Measurements from ENCODE around the gene DDX46. TPM values are rescaled to one million over a fixed set of nuclear protein-coding genes. Genes with fewer than 3 reads are reported as not detected.
"Not testable (repeated sequence)": the region's sequence is repeated elsewhere in the genome, so short reads cannot be mapped to it uniquely, and the experiment has no call there.

Gene DDX46, protein sequence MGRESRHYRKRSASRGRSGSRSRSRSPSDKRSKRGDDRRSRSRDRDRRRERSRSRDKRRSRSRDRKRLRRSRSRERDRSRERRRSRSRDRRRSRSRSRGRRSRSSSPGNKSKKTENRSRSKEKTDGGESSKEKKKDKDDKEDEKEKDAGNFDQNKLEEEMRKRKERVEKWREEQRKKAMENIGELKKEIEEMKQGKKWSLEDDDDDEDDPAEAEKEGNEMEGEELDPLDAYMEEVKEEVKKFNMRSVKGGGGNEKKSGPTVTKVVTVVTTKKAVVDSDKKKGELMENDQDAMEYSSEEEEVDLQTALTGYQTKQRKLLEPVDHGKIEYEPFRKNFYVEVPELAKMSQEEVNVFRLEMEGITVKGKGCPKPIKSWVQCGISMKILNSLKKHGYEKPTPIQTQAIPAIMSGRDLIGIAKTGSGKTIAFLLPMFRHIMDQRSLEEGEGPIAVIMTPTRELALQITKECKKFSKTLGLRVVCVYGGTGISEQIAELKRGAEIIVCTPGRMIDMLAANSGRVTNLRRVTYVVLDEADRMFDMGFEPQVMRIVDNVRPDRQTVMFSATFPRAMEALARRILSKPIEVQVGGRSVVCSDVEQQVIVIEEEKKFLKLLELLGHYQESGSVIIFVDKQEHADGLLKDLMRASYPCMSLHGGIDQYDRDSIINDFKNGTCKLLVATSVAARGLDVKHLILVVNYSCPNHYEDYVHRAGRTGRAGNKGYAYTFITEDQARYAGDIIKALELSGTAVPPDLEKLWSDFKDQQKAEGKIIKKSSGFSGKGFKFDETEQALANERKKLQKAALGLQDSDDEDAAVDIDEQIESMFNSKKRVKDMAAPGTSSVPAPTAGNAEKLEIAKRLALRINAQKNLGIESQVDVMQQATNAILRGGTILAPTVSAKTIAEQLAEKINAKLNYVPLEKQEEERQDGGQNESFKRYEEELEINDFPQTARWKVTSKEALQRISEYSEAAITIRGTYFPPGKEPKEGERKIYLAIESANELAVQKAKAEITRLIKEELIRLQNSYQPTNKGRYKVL
- 58.4 TPM for polyA plus RNA-seq (2013)

DNA sequence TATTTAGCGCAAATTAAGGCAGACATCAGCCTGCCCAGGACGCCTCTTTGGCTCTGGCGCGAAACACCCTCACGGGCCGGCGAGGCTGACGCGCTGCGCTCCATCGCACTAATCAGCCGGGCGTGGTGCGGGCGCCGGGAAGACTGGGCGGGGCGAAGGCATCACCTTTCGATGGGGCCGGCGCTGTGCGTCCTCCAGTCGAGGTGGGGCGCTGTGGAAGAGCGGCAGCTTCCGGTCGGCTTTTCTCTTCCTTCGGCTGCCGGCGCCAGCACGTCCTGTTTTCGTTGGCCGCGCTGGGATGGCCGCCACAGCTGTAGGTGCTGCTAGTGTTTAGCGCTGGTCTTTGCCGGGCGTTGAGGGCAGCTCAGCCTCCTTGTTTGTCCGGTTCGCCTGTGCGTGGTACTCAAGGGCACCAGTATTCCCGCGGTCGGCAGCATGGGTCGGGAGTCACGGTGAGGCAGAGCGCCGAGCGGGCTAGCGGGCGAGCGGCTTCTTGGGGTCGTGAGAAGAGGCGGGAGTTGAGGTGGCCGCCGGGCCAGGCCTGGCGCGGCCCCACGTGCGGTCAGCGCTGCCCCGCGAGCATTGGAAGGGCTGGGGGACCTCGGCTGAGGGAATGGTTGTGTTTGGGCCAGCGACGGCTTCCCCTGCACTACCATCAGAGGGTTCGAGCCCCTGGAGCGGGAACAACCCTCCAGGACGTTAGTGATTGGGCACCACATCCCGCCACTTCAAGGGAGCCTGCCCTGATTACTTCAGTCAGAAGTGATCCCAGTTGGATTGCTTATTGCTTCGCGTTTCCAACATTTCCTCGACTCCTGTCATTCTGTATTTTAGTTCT lies at the start of gene DDX46:
DDX46 (plus strand) TSS at position 276 of the 838 bp plus-strand sequence; CDS start at position 436, 160 bp downstream.
- Histone ChIP-seq H3K4me3 (ENCODE audit: control insufficient read depth in 1 of 7, extremely low read depth in 1 of 7, insufficient read depth in 4 of 7, low read depth in 2 of 7, low read length in 6 of 7) (peak within 1 kb of the TSS; percentile 80 to 99 (median 90)), H3K36me3 (ENCODE audit: control insufficient read depth in 4 of 4, insufficient read depth in 4 of 4, low read length in 3 of 4) (peaks cover 0 to 14% (median 2%) of the 10 kb centered on the region in 4 experiments), H3K27ac (ENCODE audit: insufficient read depth in 1 of 2, low read depth in 1 of 2, low read length in 2 of 2, poor library complexity in 1 of 2, severe bottlenecking in 2 of 2) (peak within 1 kb of the TSS; percentile 64 to 81), H3K27me3 (replicated peaks in 2 of 5; ENCODE audit: control insufficient read depth in 4 of 5, insufficient read depth in 5 of 5, low read length in 4 of 5) (no peaks in the 10 kb centered on the region), H3K9me3 (ENCODE audit: control extremely low read depth in 1 of 5, control insufficient read depth in 4 of 5, insufficient read depth in 2 of 5, low read depth in 1 of 5, low read length in 4 of 5) (no peaks in the 10 kb centered on the region), H3K4me1 (ENCODE audit: control extremely low read depth in 1 of 4, control insufficient read depth in 4 of 4, insufficient read depth in 4 of 4, low read length in 3 of 4) (peaks cover 6 to 22% (median 14%) of the 10 kb centered on the region in 4 experiments)
- POLR2A ChIA-PET: interaction anchor here (0.7 to 1.7 kb wide), 2 partner anchors 20 to 582 kb away, joined by 4 to 6 read pairs; no protein-coding TSS in a partner anchor
- WGBS (ENCODE audit: insufficient coverage): under 1% methylated on average over 69 of the region's 73 CpGs
- peak; percentile 91 to 94 (median 93) for DNase-seq
- CTCF ChIA-PET: interaction anchor here (0.5 to 5.4 kb wide), 4 partner anchors 10 to 145 kb away, joined by 3 to 52 read pairs (median 4); partner anchors contain the start of gene CAMLG

DNA sequence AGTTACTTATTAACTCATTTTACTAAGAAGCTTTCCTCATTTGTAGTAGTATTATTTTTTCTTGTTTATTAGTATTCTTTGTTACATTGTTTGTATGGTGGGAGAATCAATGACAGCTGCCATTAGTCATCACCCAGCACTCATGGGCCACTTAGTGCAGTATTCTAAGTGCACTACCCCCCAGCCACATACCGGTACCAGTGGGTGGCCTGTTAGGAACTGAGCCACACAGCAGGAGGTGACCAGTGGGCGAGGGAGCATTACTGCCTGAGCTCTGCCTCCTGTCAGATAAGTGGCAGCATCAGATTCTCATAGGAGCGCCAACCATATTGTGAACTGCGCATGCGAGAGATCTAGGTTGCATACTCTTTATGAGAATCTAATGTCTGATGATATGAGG lies 44.5 kb upstream of the DDX46 start:
- Histone ChIP-seq H3K27ac (ENCODE audit: insufficient read depth in 1 of 2, low read depth in 1 of 2, low read length in 2 of 2, poor library complexity in 1 of 2, severe bottlenecking in 2 of 2) (no peak overlapping the region), H3K27me3 (replicated peaks in 2 of 5; ENCODE audit: control insufficient read depth in 4 of 5, insufficient read depth in 5 of 5, low read length in 4 of 5) (no peaks in the 10 kb centered on the region), H3K36me3 (ENCODE audit: control insufficient read depth in 4 of 4, insufficient read depth in 4 of 4, low read length in 3 of 4) (peaks cover 4 to 27% (median 14%) of the 10 kb centered on the region in 4 experiments), H3K4me1 (ENCODE audit: control extremely low read depth in 1 of 4, control insufficient read depth in 4 of 4, insufficient read depth in 4 of 4, low read length in 3 of 4) (no peaks in the 10 kb centered on the region), H3K4me3 (ENCODE audit: control insufficient read depth in 1 of 7, extremely low read depth in 1 of 7, insufficient read depth in 4 of 7, low read depth in 2 of 7, low read length in 6 of 7) (no peak overlapping the region), H3K9me3 (ENCODE audit: control extremely low read depth in 1 of 5, control insufficient read depth in 4 of 5, insufficient read depth in 2 of 5, low read depth in 1 of 5, low read length in 4 of 5) (no peaks in the 10 kb centered on the region)
- ChIA-PET POLR2A (no interaction called here), CTCF (interaction anchor here (0.6 to 1.2 kb wide), 2 partner anchors 26 to 158 kb away, joined by 3 read pairs; no protein-coding TSS in a partner anchor)
- 94% methylated on average over 2 of the region's 5 CpGs for WGBS (ENCODE audit: insufficient coverage)
- no peak for DNase-seq

DNA sequence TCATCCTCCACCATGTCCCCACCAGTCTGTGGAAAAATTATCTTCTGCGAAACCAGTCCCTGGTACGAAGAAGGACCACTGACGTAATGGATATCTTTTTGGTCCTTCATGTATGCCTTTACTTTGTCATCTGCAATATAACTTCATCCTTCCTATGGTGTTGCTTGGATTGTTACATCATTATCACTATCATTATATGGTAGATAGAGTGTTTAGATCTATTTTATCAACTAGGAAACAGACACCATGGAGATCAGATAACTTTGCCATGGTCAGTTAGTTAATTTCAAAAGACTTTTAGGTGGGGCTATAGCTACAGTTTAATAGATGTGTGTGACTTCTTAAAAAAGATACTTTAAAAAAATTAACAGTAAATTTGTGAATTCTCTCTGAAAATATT lies 44.0 kb upstream of the DDX46 start:
- ChIA-PET POLR2A (no interaction called here), CTCF (no interaction called here)
- no CpG with 5 or more reads among the region's 3 CpGs for WGBS (ENCODE audit: insufficient coverage)
- peaks cover 2 to 31% (median 15%) of the 10 kb centered on the region in 4 experiments for H3K36me3 ChIP-seq (ENCODE audit: control insufficient read depth in 4 of 4, insufficient read depth in 4 of 4, low read length in 3 of 4)
- no peaks in the 10 kb centered on the region for H3K4me1 ChIP-seq (ENCODE audit: control extremely low read depth in 1 of 4, control insufficient read depth in 4 of 4, insufficient read depth in 4 of 4, low read length in 3 of 4)
- DNase-seq: no peak
- H3K9me3 ChIP-seq (ENCODE audit: control extremely low read depth in 1 of 5, control insufficient read depth in 4 of 5, insufficient read depth in 2 of 5, low read depth in 1 of 5, low read length in 4 of 5): no peaks in the 10 kb centered on the region
- no peak overlapping the region for H3K27ac ChIP-seq (ENCODE audit: insufficient read depth in 1 of 2, low read depth in 1 of 2, low read length in 2 of 2, poor library complexity in 1 of 2, severe bottlenecking in 2 of 2)
- H3K4me3 ChIP-seq (ENCODE audit: control insufficient read depth in 1 of 7, extremely low read depth in 1 of 7, insufficient read depth in 4 of 7, low read depth in 2 of 7, low read length in 6 of 7): no peak overlapping the region
- no peaks in the 10 kb centered on the region for H3K27me3 ChIP-seq (replicated peaks in 2 of 5; ENCODE audit: control insufficient read depth in 4 of 5, insufficient read depth in 5 of 5, low read length in 4 of 5)

DNA sequence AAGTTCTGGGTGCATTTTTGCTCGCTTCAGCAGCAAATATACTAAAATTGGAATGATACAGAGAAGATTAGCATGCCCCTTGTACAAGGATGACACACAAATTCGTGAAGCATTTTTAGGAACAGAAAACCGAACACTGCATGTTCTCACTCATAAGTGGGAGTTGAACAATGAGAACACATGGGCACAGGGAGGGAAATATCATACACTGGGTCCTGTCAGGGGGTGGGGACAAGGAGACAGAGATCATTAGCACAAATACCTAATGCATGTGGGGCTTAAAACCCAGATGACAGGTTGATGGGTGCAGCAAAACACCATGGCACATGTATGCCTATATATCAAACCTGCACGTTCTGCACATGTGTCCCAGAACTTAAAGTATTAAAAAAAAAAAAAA lies 43.1 kb upstream of the DDX46 start:
- H3K4me1 ChIP-seq (ENCODE audit: control extremely low read depth in 1 of 4, control insufficient read depth in 4 of 4, insufficient read depth in 4 of 4, low read length in 3 of 4); H3K4me3 ChIP-seq (ENCODE audit: control insufficient read depth in 1 of 7, extremely low read depth in 1 of 7, insufficient read depth in 4 of 7, low read depth in 2 of 7, low read length in 6 of 7); DNase-seq; CTCF ChIA-PET; POLR2A ChIA-PET; H3K27ac ChIP-seq (ENCODE audit: insufficient read depth in 1 of 2, low read depth in 1 of 2, low read length in 2 of 2, poor library complexity in 1 of 2, severe bottlenecking in 2 of 2); H3K27me3 ChIP-seq (replicated peaks in 2 of 5; ENCODE audit: control insufficient read depth in 4 of 5, insufficient read depth in 5 of 5, low read length in 4 of 5); H3K9me3 ChIP-seq (ENCODE audit: control extremely low read depth in 1 of 5, control insufficient read depth in 4 of 5, insufficient read depth in 2 of 5, low read depth in 1 of 5, low read length in 4 of 5): not testable (repeated sequence)
- 92% methylated on average over 2 of the region's 4 CpGs for WGBS (ENCODE audit: insufficient coverage)
- H3K36me3 ChIP-seq (ENCODE audit: control insufficient read depth in 4 of 4, insufficient read depth in 4 of 4, low read length in 3 of 4): peaks cover 2 to 31% (median 18%) of the 10 kb centered on the region in 4 experiments

DNA sequence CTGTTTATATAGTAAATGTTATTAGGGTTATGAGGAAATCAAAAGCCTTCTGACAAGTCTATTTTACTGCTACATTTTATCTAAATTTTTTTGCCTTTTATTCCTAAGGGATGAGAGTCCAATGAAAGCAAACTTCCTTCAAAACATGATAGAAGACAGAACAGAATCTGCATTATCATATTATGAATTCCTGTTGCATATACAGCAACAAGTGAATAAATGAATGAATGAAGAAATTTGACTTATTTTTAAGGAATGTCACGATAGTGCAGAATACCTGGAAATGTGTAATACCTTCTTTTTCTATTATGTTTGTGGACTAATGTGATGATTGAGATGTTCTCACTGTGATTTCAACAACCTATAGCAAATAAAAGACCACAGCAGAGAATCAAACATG lies 33.7 kb upstream of the DDX46 start:
- DNase-seq: no peak
- Histone ChIP-seq H3K4me3 (ENCODE audit: control insufficient read depth in 1 of 7, extremely low read depth in 1 of 7, insufficient read depth in 4 of 7, low read depth in 2 of 7, low read length in 6 of 7) (no peak overlapping the region), H3K9me3 (ENCODE audit: control extremely low read depth in 1 of 5, control insufficient read depth in 4 of 5, insufficient read depth in 2 of 5, low read depth in 1 of 5, low read length in 4 of 5) (no peaks in the 10 kb centered on the region), H3K36me3 (ENCODE audit: control insufficient read depth in 4 of 4, insufficient read depth in 4 of 4, low read length in 3 of 4) (peaks cover 5 to 32% (median 16%) of the 10 kb centered on the region in 4 experiments), H3K4me1 (ENCODE audit: control extremely low read depth in 1 of 4, control insufficient read depth in 4 of 4, insufficient read depth in 4 of 4, low read length in 3 of 4) (no peaks in the 10 kb centered on the region), H3K27ac (ENCODE audit: insufficient read depth in 1 of 2, low read depth in 1 of 2, low read length in 2 of 2, poor library complexity in 1 of 2, severe bottlenecking in 2 of 2) (no peak overlapping the region), H3K27me3 (replicated peaks in 2 of 5; ENCODE audit: control insufficient read depth in 4 of 5, insufficient read depth in 5 of 5, low read length in 4 of 5) (no peaks in the 10 kb centered on the region)
- no CpG with 5 or more reads among the region's 1 CpG for WGBS (ENCODE audit: insufficient coverage)
- POLR2A ChIA-PET: no interaction called here
- CTCF ChIA-PET: interaction anchor here (1.1 kb wide), 1 partner anchor 16 kb away, joined by 3 read pairs; no protein-coding TSS in a partner anchor

DNA sequence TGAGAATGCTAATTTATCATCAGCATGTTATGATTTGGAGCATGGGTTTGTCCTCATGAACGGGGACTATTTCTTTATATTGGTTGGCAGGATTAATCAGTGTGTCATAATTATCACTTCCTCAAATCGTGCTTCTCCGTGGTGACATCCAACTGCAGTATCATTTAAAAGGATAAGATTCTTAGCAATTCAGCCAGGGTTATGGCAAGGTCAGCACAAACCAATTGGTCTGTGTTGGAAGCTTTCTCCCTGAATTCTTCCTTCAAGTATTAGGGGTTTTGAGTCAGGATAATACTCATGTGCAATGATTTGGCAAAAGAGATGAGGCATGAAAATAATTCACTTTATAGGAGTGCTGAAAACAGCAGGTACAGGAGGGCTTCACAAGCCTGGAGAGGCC lies 25.8 kb upstream of the DDX46 start:
- CTCF ChIA-PET: no interaction called here
- POLR2A ChIA-PET: no interaction called here
- no peak overlapping the region for H3K4me3 ChIP-seq (ENCODE audit: control insufficient read depth in 1 of 7, extremely low read depth in 1 of 7, insufficient read depth in 4 of 7, low read depth in 2 of 7, low read length in 6 of 7)
- H3K27ac ChIP-seq (ENCODE audit: insufficient read depth in 1 of 2, low read depth in 1 of 2, low read length in 2 of 2, poor library complexity in 1 of 2, severe bottlenecking in 2 of 2): no peak overlapping the region
- H3K27me3 ChIP-seq (replicated peaks in 2 of 5; ENCODE audit: control insufficient read depth in 4 of 5, insufficient read depth in 5 of 5, low read length in 4 of 5): no peaks in the 10 kb centered on the region
- DNase-seq: peak in 1 of 3 donors; percentile 15
- WGBS (ENCODE audit: insufficient coverage): 53% methylated on average over 2 of the region's 3 CpGs
- no peaks in the 10 kb centered on the region for H3K36me3 ChIP-seq (ENCODE audit: control insufficient read depth in 4 of 4, insufficient read depth in 4 of 4, low read length in 3 of 4)
- no peaks in the 10 kb centered on the region for H3K9me3 ChIP-seq (ENCODE audit: control extremely low read depth in 1 of 5, control insufficient read depth in 4 of 5, insufficient read depth in 2 of 5, low read depth in 1 of 5, low read length in 4 of 5)
- H3K4me1 ChIP-seq (ENCODE audit: control extremely low read depth in 1 of 4, control insufficient read depth in 4 of 4, insufficient read depth in 4 of 4, low read length in 3 of 4): peaks cover 3 to 26% (median 17%) of the 10 kb centered on the region in 4 experiments
